K562 (cell line): ENCODE measurements around the gene URGCP. TPM values are rescaled to one million over a fixed set of nuclear protein-coding genes. Genes with fewer than 3 reads are reported as not detected.

ENCODE experiments used
- CREM ChIP-seq: IDR thresholded peaks from 2 replicates; pipeline ENCODE4 v1.6.1; 2014; ENCODE audit warnings: antibody characterized with exemption, low read depth
- CSDE1 ChIP-seq, 2 experiments: fragments of 450-650 bp; IDR thresholded peaks; 2 replicates each; pipeline ENCODE4 v1.6.1; 2016; ENCODE audit warnings: mild to moderate bottlenecking in 1 of 2
- DMBX1 ChIP-seq: fragments of 250-450 bp; sonication (Bioruptor Pico); IDR thresholded peaks from 2 replicates; pipeline ENCODE4 v1.8.0; 2022; ENCODE audit warnings: inconsistent platforms, mild to moderate bottlenecking, moderate library complexity, borderline replicate concordance
- DNMT1 ChIP-seq: fragments of 450-650 bp; IDR thresholded peaks from 2 replicates; pipeline ENCODE4 v1.6.1; 2016; ENCODE audit warnings: antibody characterized with exemption, mild to moderate bottlenecking
- HNRNPK ChIP-seq: fragments of 200-400 bp; formaldehyde crosslinking; IDR thresholded peaks from one replicate; pipeline ENCODE4 v1.6.1; 2018; ENCODE audit warnings: mild to moderate bottlenecking, low read depth, low read length; ENCODE audit not compliant: poor library complexity, severe bottlenecking
- L3MBTL2 ChIP-seq: fragments of 450-650 bp; IDR thresholded peaks from 2 replicates; pipeline ENCODE4 v1.6.1; 2016; ENCODE audit warnings: mild to moderate bottlenecking, moderate library complexity
- RB1 ChIP-seq: fragments of 450-650 bp; IDR thresholded peaks from 2 replicates; pipeline ENCODE4 v1.6.1; 2017; ENCODE audit warnings: low read depth, mild to moderate bottlenecking
- RBBP5 ChIP-seq: fragments of 200-600 bp; sonication (generic); IDR thresholded peaks from 2 replicates; pipeline ENCODE4 v1.6.1; 2012; ENCODE audit warnings: borderline replicate concordance, mild to moderate bottlenecking, low read length, control low read depth, inconsistent platforms; ENCODE audit not compliant: insufficient read depth, poor library complexity, severe bottlenecking
- SMARCE1 ChIP-seq: fragments of 450-650 bp; IDR thresholded peaks from 2 replicates; pipeline ENCODE4 v1.7.1; 2016; ENCODE audit warnings: mild to moderate bottlenecking
- SRSF3 ChIP-seq: fragments of 200-400 bp; formaldehyde crosslinking; IDR thresholded peaks from 2 replicates; pipeline ENCODE4 v1.6.1; 2016; ENCODE audit warnings: mild to moderate bottlenecking, low read length, moderate library complexity; ENCODE audit not compliant: insufficient read depth
- TAF7 ChIP-seq: fragments of 450-650 bp; IDR thresholded peaks from 2 replicates; pipeline ENCODE4 v1.6.1; 2016; ENCODE audit warnings: missing genetic modification characterization, missing compliant biosample characterization
- TAF9B ChIP-seq: fragments of 450-650 bp; IDR thresholded peaks from 2 replicates; pipeline ENCODE4 v1.6.1; 2018; ENCODE audit warnings: mild to moderate bottlenecking; ENCODE audit not compliant: partially characterized antibody
- TFAP4 ChIP-seq: sonication (generic); formaldehyde crosslinking; IDR thresholded peaks from 2 replicates; pipeline ENCODE4 v1.8.0; 2022; ENCODE audit warnings: missing genetic modification reagents, mild to moderate bottlenecking, moderate library complexity, borderline replicate concordance
- U2AF1 ChIP-seq: fragments of 200-400 bp; formaldehyde crosslinking; optimal IDR thresholded peaks from 2 replicates; pipeline ENCODE3; 2017; ENCODE audit warnings: mild to moderate bottlenecking, low read depth, low read length, moderate library complexity
- ZBTB1 ChIP-seq: sonication (generic); formaldehyde crosslinking; IDR thresholded peaks from 2 replicates; pipeline ENCODE4 v1.8.1; 2023; ENCODE audit warnings: missing genetic modification reagents, low read depth, mild to moderate bottlenecking, borderline replicate concordance
- ZBTB12 ChIP-seq: fragments of 250-450 bp; sonication (Bioruptor Pico); IDR thresholded peaks from 2 replicates; pipeline ENCODE4 v1.4.0; 2020
- ZNF124 ChIP-seq: sonication (generic); formaldehyde crosslinking; IDR thresholded peaks from 2 replicates; pipeline ENCODE4 v1.8.1; 2022; ENCODE audit warnings: missing genetic modification reagents
- ZNF24 ChIP-seq: fragments of 450-650 bp; IDR thresholded peaks from 2 replicates; pipeline ENCODE4 v1.6.1; 2016
- polyA plus RNA-seq, 8 experiments: library from polyadenylated mRNA; depleted of rRNA in 4 of 8; stranded (reverse) in 5 of 8; unstranded in 3 of 8; fragments of >200 nt; fragmentation: Nextera tagmentation in 2 of 8; fragmentation: Illumina TruSeq in 1 of 8; extraction: Ambion mirVana in 2 of 8; extraction: Trizol in 1 of 8; gene quantifications; 2 replicates each; pipeline versions ENCODE4 v1.2.1 to v1.2.3, GENCODE V29; 2011 to 2014; ENCODE audit warnings: inconsistent platforms in 1 of 8, missing spikeins in 1 of 8
- total RNA-seq, 7 experiments: library from RNA; depleted of rRNA in 6 of 7; stranded (reverse); fragments of >200 nt in 6 of 7; fragmentation: Illumina TruSeq in 2 of 7; extraction: Trizol in 2 of 7; gene quantifications; 2 replicates each; pipeline versions ENCODE4 v1.2.1 to v1.2.3, GENCODE V29; 2011 to 2021; ENCODE audit warnings: low replicate concordance in 1 of 7
- TF ChIP-seq, protein P1 (sequence below): IDR thresholded peaks from 2 replicates; pipeline ENCODE4 v1.6.1; 2016; ENCODE audit warnings: missing genetic modification characterization, missing compliant biosample characterization
- TF ChIP-seq, protein P2 (sequence below): fragments of 250-450 bp; sonication (Bioruptor Pico); IDR thresholded peaks from 2 replicates; pipeline ENCODE4 v1.8.0; 2022; ENCODE audit warnings: moderate library complexity, mild to moderate bottlenecking, inconsistent platforms
- TF ChIP-seq, protein P3 (sequence below): IDR thresholded peaks from 3 replicates; pipeline ENCODE4 v1.6.1; 2011; ENCODE audit warnings: borderline replicate concordance, mild to moderate bottlenecking, moderate library complexity; ENCODE audit not compliant: insufficient read length; ENCODE audit errors: extremely low read depth
- TF ChIP-seq, protein P4 (sequence below): fragments of 450-650 bp; formaldehyde crosslinking; conservative IDR thresholded peaks from 2 replicates; pipeline ENCODE4 v1.4.0; 2022; ENCODE audit warnings: mild to moderate bottlenecking, missing genetic modification characterization

The URGCP gene
- total and polyA plus RNA-seq, 9 of the 15 experiments (the other 6 are each of a cell fraction or from before 2014, with no cell fraction given): 1.7 to 25.8 (median 12.5) TPM

- TF ChIP-seq TFAP4 (no peak), CSDE1 (IDR thresholded peaks at IDR 0.05) (no peak), ZNF24 (no peak), DMBX1 (CRISPR knock-in tag) (no peak), TAF9B (no peak), SMARCE1 (peak; percentile 37; the same call in 1 of the 2 replicates), L3MBTL2 (no peak), RB1 (no peak), ZBTB12 (CRISPR knock-in tag) (no peak), RBBP5 (no peak), CREM (no peak), ZNF124 (no peak), DNMT1 (no peak), TAF7 (no peak), U2AF1 (no peak), HNRNPK (no peak), SRSF3 (no peak), ZBTB1 (CRISPR knock-in tag) (no peak)
- TF ChIP-seq, protein P1, sequence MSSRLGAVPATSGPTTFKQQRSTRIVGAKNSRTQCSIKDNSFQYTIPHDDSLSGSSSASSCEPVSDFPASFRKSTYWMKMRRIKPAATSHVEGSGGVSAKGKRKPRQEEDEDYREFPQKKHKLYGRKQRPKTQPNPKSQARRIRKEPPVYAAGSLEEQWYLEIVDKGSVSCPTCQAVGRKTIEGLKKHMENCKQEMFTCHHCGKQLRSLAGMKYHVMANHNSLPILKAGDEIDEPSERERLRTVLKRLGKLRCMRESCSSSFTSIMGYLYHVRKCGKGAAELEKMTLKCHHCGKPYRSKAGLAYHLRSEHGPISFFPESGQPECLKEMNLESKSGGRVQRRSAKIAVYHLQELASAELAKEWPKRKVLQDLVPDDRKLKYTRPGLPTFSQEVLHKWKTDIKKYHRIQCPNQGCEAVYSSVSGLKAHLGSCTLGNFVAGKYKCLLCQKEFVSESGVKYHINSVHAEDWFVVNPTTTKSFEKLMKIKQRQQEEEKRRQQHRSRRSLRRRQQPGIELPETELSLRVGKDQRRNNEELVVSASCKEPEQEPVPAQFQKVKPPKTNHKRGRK (tag): 0 out of 2 replicates have a peak, but pooled peaks have one; percentile 24
- TF ChIP-seq, protein P2, sequence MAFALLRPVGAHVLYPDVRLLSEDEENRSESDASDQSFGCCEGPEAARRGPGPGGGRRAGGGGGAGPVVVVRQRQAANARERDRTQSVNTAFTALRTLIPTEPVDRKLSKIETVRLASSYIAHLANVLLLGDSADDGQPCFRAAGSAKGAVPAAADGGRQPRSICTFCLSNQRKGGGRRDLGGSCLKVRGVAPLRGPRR (CRISPR knock-in tag): no peak
- TF ChIP-seq, protein P3, sequence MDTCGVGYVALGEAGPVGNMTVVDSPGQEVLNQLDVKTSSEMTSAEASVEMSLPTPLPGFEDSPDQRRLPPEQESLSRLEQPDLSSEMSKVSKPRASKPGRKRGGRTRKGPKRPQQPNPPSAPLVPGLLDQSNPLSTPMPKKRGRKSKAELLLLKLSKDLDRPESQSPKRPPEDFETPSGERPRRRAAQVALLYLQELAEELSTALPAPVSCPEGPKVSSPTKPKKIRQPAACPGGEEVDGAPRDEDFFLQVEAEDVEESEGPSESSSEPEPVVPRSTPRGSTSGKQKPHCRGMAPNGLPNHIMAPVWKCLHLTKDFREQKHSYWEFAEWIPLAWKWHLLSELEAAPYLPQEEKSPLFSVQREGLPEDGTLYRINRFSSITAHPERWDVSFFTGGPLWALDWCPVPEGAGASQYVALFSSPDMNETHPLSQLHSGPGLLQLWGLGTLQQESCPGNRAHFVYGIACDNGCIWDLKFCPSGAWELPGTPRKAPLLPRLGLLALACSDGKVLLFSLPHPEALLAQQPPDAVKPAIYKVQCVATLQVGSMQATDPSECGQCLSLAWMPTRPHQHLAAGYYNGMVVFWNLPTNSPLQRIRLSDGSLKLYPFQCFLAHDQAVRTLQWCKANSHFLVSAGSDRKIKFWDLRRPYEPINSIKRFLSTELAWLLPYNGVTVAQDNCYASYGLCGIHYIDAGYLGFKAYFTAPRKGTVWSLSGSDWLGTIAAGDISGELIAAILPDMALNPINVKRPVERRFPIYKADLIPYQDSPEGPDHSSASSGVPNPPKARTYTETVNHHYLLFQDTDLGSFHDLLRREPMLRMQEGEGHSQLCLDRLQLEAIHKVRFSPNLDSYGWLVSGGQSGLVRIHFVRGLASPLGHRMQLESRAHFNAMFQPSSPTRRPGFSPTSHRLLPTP: no peak
- TF ChIP-seq, protein P4, sequence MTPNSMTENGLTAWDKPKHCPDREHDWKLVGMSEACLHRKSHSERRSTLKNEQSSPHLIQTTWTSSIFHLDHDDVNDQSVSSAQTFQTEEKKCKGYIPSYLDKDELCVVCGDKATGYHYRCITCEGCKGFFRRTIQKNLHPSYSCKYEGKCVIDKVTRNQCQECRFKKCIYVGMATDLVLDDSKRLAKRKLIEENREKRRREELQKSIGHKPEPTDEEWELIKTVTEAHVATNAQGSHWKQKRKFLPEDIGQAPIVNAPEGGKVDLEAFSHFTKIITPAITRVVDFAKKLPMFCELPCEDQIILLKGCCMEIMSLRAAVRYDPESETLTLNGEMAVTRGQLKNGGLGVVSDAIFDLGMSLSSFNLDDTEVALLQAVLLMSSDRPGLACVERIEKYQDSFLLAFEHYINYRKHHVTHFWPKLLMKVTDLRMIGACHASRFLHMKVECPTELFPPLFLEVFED: no peak
Observed at GRCh38 chr7:43926798-43927123, 20.4 kb upstream of the URGCP start (continued).
